Measurements from ENCODE around the gene LBR. TPM values are rescaled to one million over a fixed set of nuclear protein-coding genes. Genes with fewer than 3 reads are reported as not detected.

LBR gene
- total and polyA plus RNA-seq, 2 donors from 2014 or later = 13.1 to 80.2 TPM

DNA sequence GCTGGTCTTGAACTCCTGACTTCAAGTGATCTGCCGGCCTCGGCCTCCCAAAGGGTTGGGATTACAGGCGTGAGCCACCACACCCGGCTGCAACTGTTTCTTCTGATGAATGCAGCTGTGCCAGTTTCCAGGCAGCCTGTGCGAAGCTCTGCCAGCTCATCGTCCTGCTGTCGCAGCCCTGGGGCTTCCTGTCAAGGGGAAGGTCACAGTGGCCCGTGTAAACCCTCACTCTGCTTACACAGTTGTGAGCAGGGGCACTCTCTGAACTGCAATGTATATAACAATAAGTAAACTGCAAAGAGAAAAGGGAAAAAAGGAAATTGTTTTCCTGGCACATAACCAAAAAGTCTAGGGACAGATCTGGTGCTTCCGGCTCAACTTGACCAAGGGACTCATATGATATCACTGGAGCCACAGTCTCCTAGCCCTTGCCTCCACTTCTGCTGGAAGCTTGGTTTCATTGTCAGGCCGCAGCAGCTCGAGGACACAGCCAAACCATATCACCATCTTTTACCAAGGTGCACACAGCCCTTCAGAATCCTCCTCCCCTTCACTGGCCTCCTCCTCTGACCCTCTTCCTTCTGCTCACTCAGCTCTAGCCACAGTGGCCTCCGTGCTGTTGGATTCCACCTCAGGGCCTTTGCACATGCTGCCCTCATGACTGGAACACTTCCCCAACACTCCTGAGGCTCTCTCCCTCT, 22.8 kb upstream of the LBR start:
- H3K27ac ChIP-seq (ENCODE audit: low read depth in 2 of 2, low read length in 2 of 2) = no peak overlapping the region
- FAIRE-seq (no peak), DNase-seq (peak in 2 of 5 donors; percentile 11 to 78)

DNA sequence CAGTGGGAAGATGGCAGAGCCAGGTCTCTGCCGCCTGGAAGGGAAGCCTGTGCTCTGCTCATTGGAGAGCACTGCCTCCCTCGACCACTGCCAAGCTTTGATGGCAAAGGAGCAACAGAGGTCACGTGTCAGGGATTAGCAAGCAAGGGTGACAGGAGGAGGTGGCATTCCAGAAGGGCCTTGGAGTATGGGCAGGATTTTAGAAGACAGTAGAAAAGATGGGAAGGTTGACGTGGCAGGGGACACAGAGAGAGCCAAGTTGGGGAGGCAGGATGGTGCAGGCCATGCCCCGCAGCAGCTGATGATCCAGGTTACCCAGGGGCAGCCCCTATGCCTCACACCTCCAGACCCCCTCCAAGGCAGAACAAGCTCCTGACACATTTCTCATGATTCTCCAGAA, 21.9 kb upstream of the LBR start:
- TF ChIP-seq, protein P1, sequence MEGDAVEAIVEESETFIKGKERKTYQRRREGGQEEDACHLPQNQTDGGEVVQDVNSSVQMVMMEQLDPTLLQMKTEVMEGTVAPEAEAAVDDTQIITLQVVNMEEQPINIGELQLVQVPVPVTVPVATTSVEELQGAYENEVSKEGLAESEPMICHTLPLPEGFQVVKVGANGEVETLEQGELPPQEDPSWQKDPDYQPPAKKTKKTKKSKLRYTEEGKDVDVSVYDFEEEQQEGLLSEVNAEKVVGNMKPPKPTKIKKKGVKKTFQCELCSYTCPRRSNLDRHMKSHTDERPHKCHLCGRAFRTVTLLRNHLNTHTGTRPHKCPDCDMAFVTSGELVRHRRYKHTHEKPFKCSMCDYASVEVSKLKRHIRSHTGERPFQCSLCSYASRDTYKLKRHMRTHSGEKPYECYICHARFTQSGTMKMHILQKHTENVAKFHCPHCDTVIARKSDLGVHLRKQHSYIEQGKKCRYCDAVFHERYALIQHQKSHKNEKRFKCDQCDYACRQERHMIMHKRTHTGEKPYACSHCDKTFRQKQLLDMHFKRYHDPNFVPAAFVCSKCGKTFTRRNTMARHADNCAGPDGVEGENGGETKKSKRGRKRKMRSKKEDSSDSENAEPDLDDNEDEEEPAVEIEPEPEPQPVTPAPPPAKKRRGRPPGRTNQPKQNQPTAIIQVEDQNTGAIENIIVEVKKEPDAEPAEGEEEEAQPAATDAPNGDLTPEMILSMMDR (IDR thresholded peaks at IDR 0.05; ENCODE audit: borderline replicate concordance, extremely low read depth, insufficient read depth) = no peak
- no peak overlapping the region for H3K27ac ChIP-seq (ENCODE audit: low read depth in 2 of 2, low read length in 2 of 2)

More for the DNA sequence above, 22.8 kb upstream of the LBR start:
- no peak overlapping the region for H3K4me3 ChIP-seq (ENCODE audit: low read length in 3 of 3)
- no peaks in the 10 kb centered on the region for H3K36me3 ChIP-seq (ENCODE audit: control insufficient read depth in 2 of 3, insufficient read depth in 3 of 3, low read length in 3 of 3)
- TF ChIP-seq, protein P1 (IDR thresholded peaks at IDR 0.05; ENCODE audit: borderline replicate concordance, extremely low read depth, insufficient read depth) = no peak
- H3K27me3 ChIP-seq (ENCODE audit: control insufficient read depth, insufficient read depth, low read length) = no peaks in the 10 kb centered on the region
- H3K9me3 ChIP-seq (ENCODE audit: control insufficient read depth in 2 of 3, insufficient read depth in 1 of 3, low read length in 3 of 3) = no peaks in the 10 kb centered on the region
- no peak overlapping the region for H3K9ac ChIP-seq (ENCODE audit: low read length in 3 of 3)
- peaks cover 0 to 17% (median 16%) of the 10 kb centered on the region in 3 donors for H3K4me1 ChIP-seq (ENCODE audit: control insufficient read depth in 2 of 3, insufficient read depth in 2 of 3, low read depth in 1 of 3, low read length in 3 of 3)
- intact Hi-C loops (cut with DNase I) = no loop called here

DNA sequence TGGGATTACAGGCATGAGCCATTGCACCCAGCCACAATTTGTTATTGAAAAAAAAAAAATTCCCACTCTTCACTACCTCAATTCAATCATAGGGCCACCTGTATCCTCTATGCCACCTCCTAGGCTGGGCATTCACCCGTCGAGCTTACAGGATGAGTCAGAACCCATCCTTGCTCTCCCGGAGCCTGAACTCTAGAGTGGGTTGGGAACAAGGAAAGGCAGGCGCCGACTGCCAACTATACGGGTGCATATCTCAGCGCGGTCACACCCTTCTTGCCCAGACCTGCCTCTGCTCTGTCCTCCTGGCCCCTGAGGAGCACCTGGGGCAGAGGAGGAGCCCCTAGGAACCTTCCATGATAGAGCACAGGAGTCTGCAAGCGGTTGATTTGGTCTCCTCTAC, 21.4 kb upstream of the LBR start:
- intact Hi-C loops (cut with DNase I) = no loop called here
- Histone ChIP-seq H3K4me3 (ENCODE audit: low read length in 3 of 3) (no peak overlapping the region), H3K9ac (ENCODE audit: low read length in 3 of 3) (no peak overlapping the region), H3K36me3 (ENCODE audit: control insufficient read depth in 2 of 3, insufficient read depth in 3 of 3, low read length in 3 of 3) (no peaks in the 10 kb centered on the region), H3K27ac (ENCODE audit: low read depth in 2 of 2, low read length in 2 of 2) (no peak overlapping the region), H3K9me3 (ENCODE audit: control insufficient read depth in 2 of 3, insufficient read depth in 1 of 3, low read length in 3 of 3) (no peaks in the 10 kb centered on the region), H3K27me3 (ENCODE audit: control insufficient read depth, insufficient read depth, low read length) (no peaks in the 10 kb centered on the region), H3K4me1 (ENCODE audit: control insufficient read depth in 2 of 3, insufficient read depth in 2 of 3, low read depth in 1 of 3, low read length in 3 of 3) (peaks cover 0 to 21% (median 17%) of the 10 kb centered on the region in 3 donors)
- FAIRE-seq (no peak), DNase-seq (peak in 1 of 5 donors; percentile 26)
- TF ChIP-seq, protein P1 (IDR thresholded peaks at IDR 0.05; ENCODE audit: borderline replicate concordance, extremely low read depth, insufficient read depth) = no peak

More for the DNA sequence above, 21.9 kb upstream of the LBR start:
- no peaks in the 10 kb centered on the region for H3K27me3 ChIP-seq (ENCODE audit: control insufficient read depth, insufficient read depth, low read length)
- FAIRE-seq = no peak
- H3K9me3 ChIP-seq (ENCODE audit: control insufficient read depth in 2 of 3, insufficient read depth in 1 of 3, low read length in 3 of 3) = no peaks in the 10 kb centered on the region
- H3K9ac ChIP-seq (ENCODE audit: low read length in 3 of 3) = no peak overlapping the region
- peak in 2 of 5 donors; percentile 27 to 29 for DNase-seq
- intact Hi-C loops (cut with DNase I) = no loop called here
- H3K4me3 ChIP-seq (ENCODE audit: low read length in 3 of 3) = no peak overlapping the region
- no peaks in the 10 kb centered on the region for H3K36me3 ChIP-seq (ENCODE audit: control insufficient read depth in 2 of 3, insufficient read depth in 3 of 3, low read length in 3 of 3)
- peaks cover 0 to 21% (median 17%) of the 10 kb centered on the region in 3 donors for H3K4me1 ChIP-seq (ENCODE audit: control insufficient read depth in 2 of 3, insufficient read depth in 2 of 3, low read depth in 1 of 3, low read length in 3 of 3)
